Ovary (tissue), 3 donors: ENCODE results near the gene ELMO2.

Experiments used
- EP300 ChIP-seq: sonication (generic); formaldehyde crosslinking; IDR thresholded peaks from one replicate; pipeline ENCODE4 v1.6.1; 2017; ENCODE audit warnings: antibody characterized with exemption
- POLR2A ChIP-seq: fragments of 450-650 bp; IDR thresholded peaks from one replicate; pipeline ENCODE4 v1.6.1; 2017; ENCODE audit warnings: antibody characterized with exemption, mild to moderate bottlenecking, moderate library complexity
- TF ChIP-seq, protein P1 (sequence below), 3 donors: fragments of 450-650 bp in 2 of 3; fragments of 200-600 bp in 1 of 3; IDR thresholded peaks; one replicate each; pipeline versions ENCODE4 v1.5.1 to v1.8.0; 2016 to 2022; ENCODE audit warnings: antibody characterized with exemption in 3 of 3, mild to moderate bottlenecking in 1 of 3
- donor health status: DM: no; HTN: no; CAD: no.

DNA sequence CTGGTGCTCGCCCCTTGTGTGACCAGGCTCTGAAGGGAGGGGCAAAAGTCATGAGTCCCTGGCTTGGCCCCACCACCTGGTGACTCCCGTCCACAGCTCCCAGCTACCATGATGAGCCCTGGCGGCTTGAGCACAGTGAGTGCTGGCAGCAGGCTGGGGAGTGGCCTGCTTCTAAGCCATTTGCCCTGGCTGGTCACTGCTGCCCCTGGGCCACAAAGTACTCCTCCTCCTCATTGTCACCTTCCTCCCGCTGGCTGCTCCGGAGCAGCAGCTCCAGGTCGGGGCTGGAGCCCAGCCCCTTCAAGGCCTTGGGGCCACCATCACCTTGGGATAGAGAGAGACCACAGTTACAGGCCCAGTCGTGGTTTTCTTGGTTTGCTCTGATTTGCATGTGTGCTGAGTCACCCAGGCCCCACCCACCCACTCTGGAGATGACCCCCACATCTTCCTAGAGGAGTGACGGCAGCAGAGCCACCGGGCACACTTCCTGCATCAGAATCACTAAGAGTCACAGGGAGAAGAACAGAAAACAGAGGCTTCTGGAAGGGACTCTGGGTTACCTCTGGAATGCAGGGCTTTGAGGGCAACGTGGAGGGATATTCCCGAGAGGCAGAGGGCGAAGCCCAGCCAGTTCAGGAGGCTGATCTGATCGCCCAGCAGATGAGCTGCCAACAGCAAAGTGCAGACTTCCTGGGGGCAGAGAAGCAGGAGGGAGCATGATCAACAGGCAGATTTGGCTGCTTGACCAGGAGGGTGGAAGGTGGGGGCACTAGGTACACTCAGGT lies 56.0 kb downstream of the ELMO2 start:
- TF ChIP-seq, protein P1, sequence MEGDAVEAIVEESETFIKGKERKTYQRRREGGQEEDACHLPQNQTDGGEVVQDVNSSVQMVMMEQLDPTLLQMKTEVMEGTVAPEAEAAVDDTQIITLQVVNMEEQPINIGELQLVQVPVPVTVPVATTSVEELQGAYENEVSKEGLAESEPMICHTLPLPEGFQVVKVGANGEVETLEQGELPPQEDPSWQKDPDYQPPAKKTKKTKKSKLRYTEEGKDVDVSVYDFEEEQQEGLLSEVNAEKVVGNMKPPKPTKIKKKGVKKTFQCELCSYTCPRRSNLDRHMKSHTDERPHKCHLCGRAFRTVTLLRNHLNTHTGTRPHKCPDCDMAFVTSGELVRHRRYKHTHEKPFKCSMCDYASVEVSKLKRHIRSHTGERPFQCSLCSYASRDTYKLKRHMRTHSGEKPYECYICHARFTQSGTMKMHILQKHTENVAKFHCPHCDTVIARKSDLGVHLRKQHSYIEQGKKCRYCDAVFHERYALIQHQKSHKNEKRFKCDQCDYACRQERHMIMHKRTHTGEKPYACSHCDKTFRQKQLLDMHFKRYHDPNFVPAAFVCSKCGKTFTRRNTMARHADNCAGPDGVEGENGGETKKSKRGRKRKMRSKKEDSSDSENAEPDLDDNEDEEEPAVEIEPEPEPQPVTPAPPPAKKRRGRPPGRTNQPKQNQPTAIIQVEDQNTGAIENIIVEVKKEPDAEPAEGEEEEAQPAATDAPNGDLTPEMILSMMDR (IDR thresholded peaks at IDR 0.05): no peak
- TF ChIP-seq POLR2A (no peak), EP300 (no peak)
